T-helper 1 cell (primary cell): ENCODE results near the gene LZTS2.

Experiments used
- DNase-seq, 5 donors: peaks; one replicate each; pipeline ENCODE4 v3.0.0-alpha.2; 2012 to 2020

The LZTS2 gene

GRCh38 chr10:100978901-100979195, 20.8 kb upstream of the LZTS2 start:
- no peak for DNase-seq

GRCh38 chr10:100979791-100980272, 19.8 kb upstream of the LZTS2 start:
- DNase-seq = no peak

- DNase-seq = no peak
These were observed 19.3 kb upstream of the LZTS2 start for GRCh38 chr10:100980311-100980710.

GRCh38 chr10:100980711-100981110, 18.9 kb upstream of the LZTS2 start:
- no peak for DNase-seq

GRCh38 chr10:100981178-100981772, 18.3 kb upstream of the LZTS2 start:
- DNase-seq = no peak

GRCh38 chr10:100982916-100983830, 16.4 kb upstream of the LZTS2 start:
- no peak for DNase-seq

GRCh38 chr10:100983868-100984671, 15.5 kb upstream of the LZTS2 start:
- no peak for DNase-seq

- DNase-seq = no peak
These were observed 14.9 kb upstream of the LZTS2 start for GRCh38 chr10:100984672-100985177.

GRCh38 chr10:100985336-100985735, 14.3 kb upstream of the LZTS2 start:
- no peak for DNase-seq

GRCh38 chr10:100986623-100986951, 13.0 kb upstream of the LZTS2 start:
- DNase-seq = no peak

- peak; percentile 68 to 82 (median 79) for DNase-seq
These were observed 12.5 kb upstream of the LZTS2 start, which contains the start of the genes MRPL43 and TWNK for GRCh38 chr10:100986952-100987684. Gene MRPL43, minus strand, starts transcription at chr10:100987497. Its CDS starts 54 bp downstream, at chr10:100987443. Gene TWNK, plus strand, starts transcription at chr10:100987543. Its CDS starts 668 bp downstream, at chr10:100988211.

- no peak for DNase-seq
These were observed 11.9 kb upstream of the LZTS2 start for GRCh38 chr10:100987685-100988049.

- DNase-seq = no peak
These were observed 11.4 kb upstream of the LZTS2 start for GRCh38 chr10:100988166-100988565.

- no peak for DNase-seq
These were observed 10.5 kb upstream of the LZTS2 start for GRCh38 chr10:100989088-100989487.

GRCh38 chr10:100993986-100994708, 5.5 kb upstream of the LZTS2 start:
- DNase-seq = no peak

GRCh38 chr10:100995181-100995580, 4.4 kb upstream of the LZTS2 start:
- no peak for DNase-seq

- peak in 4 of 5 donors; percentile 27 to 42 (median 32) for DNase-seq
These were observed 2.8 kb upstream of the LZTS2 start for GRCh38 chr10:100996678-100997359.

- DNase-seq = peak; percentile 60 to 68 (median 63)
These were observed 2.0 kb upstream of the LZTS2 start for GRCh38 chr10:100997360-100998182.

- peak; percentile 46 to 63 (median 55) for DNase-seq
These were observed 1.2 kb upstream of the LZTS2 start for GRCh38 chr10:100998183-100998990.
